ENCODE results near the gene ZNF469.

The ZNF469 gene

GRCh38 chr16:88368036-88368435 is 14.7 kb upstream of the ZNF469 start:
- no peak for TF ChIP-seq CTCF (conservative IDR thresholded peaks at IDR 0.05; ENCODE audit: low read depth, low read length)
- no peak overlapping the region for H3K4me3 ChIP-seq (ENCODE audit: low read depth, low read length)
- DNase-seq (ENCODE audit: low read depth), result no peak

GRCh38 chr16:88368994-88369393 is 13.8 kb upstream of the ZNF469 start:
- no peak for TF ChIP-seq CTCF (conservative IDR thresholded peaks at IDR 0.05; ENCODE audit: low read depth, low read length)
- H3K4me3 ChIP-seq (ENCODE audit: low read depth, low read length), result no peak overlapping the region
- no peak for DNase-seq (ENCODE audit: low read depth)

- no peak for TF ChIP-seq CTCF (conservative IDR thresholded peaks at IDR 0.05; ENCODE audit: low read depth, low read length)
- no peak overlapping the region for H3K4me3 ChIP-seq (ENCODE audit: low read depth, low read length)
- DNase-seq (ENCODE audit: low read depth), result no peak
Observed at GRCh38 chr16:88369447-88370008, 13.2 kb upstream of the ZNF469 start.

- TF ChIP-seq CTCF (conservative IDR thresholded peaks at IDR 0.05; ENCODE audit: low read depth, low read length), result no peak
- H3K4me3 ChIP-seq (ENCODE audit: low read depth, low read length), result no peak overlapping the region
- DNase-seq (ENCODE audit: low read depth), result no peak
Observed at GRCh38 chr16:88370365-88370764, 12.4 kb upstream of the ZNF469 start.

GRCh38 chr16:88372522-88372921 is 10.2 kb upstream of the ZNF469 start:
- no peak for TF ChIP-seq CTCF (conservative IDR thresholded peaks at IDR 0.05; ENCODE audit: low read depth, low read length)
- no peak overlapping the region for H3K4me3 ChIP-seq (ENCODE audit: low read depth, low read length)
- no peak for DNase-seq (ENCODE audit: low read depth)

GRCh38 chr16:88373211-88373610 is 9.5 kb upstream of the ZNF469 start:
- TF ChIP-seq CTCF (conservative IDR thresholded peaks at IDR 0.05; ENCODE audit: low read depth, low read length), result no peak
- no peak overlapping the region for H3K4me3 ChIP-seq (ENCODE audit: low read depth, low read length)
- no peak for DNase-seq (ENCODE audit: low read depth)

- no peak overlapping the region for H3K4me3 ChIP-seq (ENCODE audit: low read depth, low read length)
- DNase-seq (ENCODE audit: low read depth), result no peak
- no peak for TF ChIP-seq CTCF (conservative IDR thresholded peaks at IDR 0.05; ENCODE audit: low read depth, low read length)
Observed at GRCh38 chr16:88373927-88374492, 8.7 kb upstream of the ZNF469 start.

Data from choroid plexus epithelial cell (primary cell).